Measurements from ENCODE around the gene INS.

INS gene

GRCh38 chr11:2160736-2161259 lies at the start of gene INS:
INS (minus strand) TSS chr11:2161209; CDS start chr11:2160971, 238 bp downstream.
- DNase-seq = no peak

GRCh38 chr11:2210366-2211112 lies 49.5 kb upstream of the INS start:
- no peak for DNase-seq

GRCh38 chr11:2209900-2210321 lies 48.9 kb upstream of the INS start:
- DNase-seq = no peak

- no peak for DNase-seq
These were observed 48.4 kb upstream of the INS start for GRCh38 chr11:2209370-2209801.

GRCh38 chr11:2208691-2209369 lies 47.8 kb upstream of the INS start:
- no peak for DNase-seq

GRCh38 chr11:2207773-2208621 lies 47.0 kb upstream of the INS start:
- DNase-seq = no peak

- DNase-seq = no peak
These were observed 46.2 kb upstream of the INS start for GRCh38 chr11:2207212-2207611.

GRCh38 chr11:2205981-2206690 lies 45.1 kb upstream of the INS start:
- DNase-seq = no peak

GRCh38 chr11:2205214-2205720 lies 44.3 kb upstream of the INS start:
- no peak for DNase-seq

GRCh38 chr11:2204361-2205213 lies 43.6 kb upstream of the INS start:
- no peak for DNase-seq

- no peak for DNase-seq
These were observed 42.6 kb upstream of the INS start for GRCh38 chr11:2203440-2204259.

- DNase-seq = peak; percentile 4
These were observed 42.0 kb upstream of the INS start for GRCh38 chr11:2202900-2203439.

- peak; percentile 19 for DNase-seq
These were observed 41.3 kb upstream of the INS start for GRCh38 chr11:2202071-2202899.

- DNase-seq = no peak
These were observed 40.5 kb upstream of the INS start for GRCh38 chr11:2201542-2201941.

GRCh38 chr11:2200957-2201519 lies 40.0 kb upstream of the INS start:
- DNase-seq = no peak

- no peak for DNase-seq
These were observed 39.5 kb upstream of the INS start for GRCh38 chr11:2200536-2200935.

GRCh38 chr11:2199466-2200341 lies 38.7 kb upstream of the INS start:
- no peak for DNase-seq

All from retina (tissue), 1 donor.